Measurements from ENCODE around the gene OBSCN.

OBSCN gene

GRCh38 chr1:228408041-228408868 lies 200.4 kb downstream of the OBSCN start:
- DNase-seq: no peak

- DNase-seq: no peak
These were observed 201.3 kb downstream of the OBSCN start for GRCh38 chr1:228408869-228409805.

- no peak for DNase-seq
These were observed 202.2 kb downstream of the OBSCN start for GRCh38 chr1:228410015-228410414.

GRCh38 chr1:228410671-228411070 lies 202.8 kb downstream of the OBSCN start:
- DNase-seq: no peak

GRCh38 chr1:228411121-228411520 lies 203.3 kb downstream of the OBSCN start:
- no peak for DNase-seq

- no peak for DNase-seq
These were observed 203.9 kb downstream of the OBSCN start for GRCh38 chr1:228411548-228412430.

GRCh38 chr1:228413241-228414010 lies 205.6 kb downstream of the OBSCN start:
- DNase-seq: no peak

GRCh38 chr1:228414511-228415211 lies 206.8 kb downstream of the OBSCN start:
- peak; percentile 5 for DNase-seq

GRCh38 chr1:228415221-228415620 lies 207.4 kb downstream of the OBSCN start:
- DNase-seq: no peak

- no peak for DNase-seq
These were observed 208.0 kb downstream of the OBSCN start for GRCh38 chr1:228415853-228416216.

- peak; percentile 83 for DNase-seq
These were observed 208.5 kb downstream of the OBSCN start, which contains the start of gene TRIM17 for GRCh38 chr1:228416217-228416933. TSS of gene TRIM17 (minus strand) at chr1:228416861. CDS start at chr1:228415072, 1,789 bp downstream.

- DNase-seq: no peak
These were observed 209.2 kb downstream of the OBSCN start for GRCh38 chr1:228417061-228417460.

- DNase-seq: no peak
These were observed 209.8 kb downstream of the OBSCN start for GRCh38 chr1:228417483-228418203.

- DNase-seq: no peak
These were observed 213.4 kb downstream of the OBSCN start for GRCh38 chr1:228420968-228421826.

- DNase-seq: no peak
These were observed 215.7 kb downstream of the OBSCN start for GRCh38 chr1:228423404-228424053.

- DNase-seq: no peak
These were observed 217.1 kb downstream of the OBSCN start for GRCh38 chr1:228424685-228425660.
